ENCODE results near the gene FBXO21. TPM values are rescaled to one million over a fixed set of nuclear protein-coding genes. Genes with fewer than 3 reads are reported as not detected.

Gene FBXO21
- total and polyA plus RNA-seq, 2 of the 4 experiments (the other 2 are of a cell fraction), result 43.6 to 56.6 TPM

DNA sequence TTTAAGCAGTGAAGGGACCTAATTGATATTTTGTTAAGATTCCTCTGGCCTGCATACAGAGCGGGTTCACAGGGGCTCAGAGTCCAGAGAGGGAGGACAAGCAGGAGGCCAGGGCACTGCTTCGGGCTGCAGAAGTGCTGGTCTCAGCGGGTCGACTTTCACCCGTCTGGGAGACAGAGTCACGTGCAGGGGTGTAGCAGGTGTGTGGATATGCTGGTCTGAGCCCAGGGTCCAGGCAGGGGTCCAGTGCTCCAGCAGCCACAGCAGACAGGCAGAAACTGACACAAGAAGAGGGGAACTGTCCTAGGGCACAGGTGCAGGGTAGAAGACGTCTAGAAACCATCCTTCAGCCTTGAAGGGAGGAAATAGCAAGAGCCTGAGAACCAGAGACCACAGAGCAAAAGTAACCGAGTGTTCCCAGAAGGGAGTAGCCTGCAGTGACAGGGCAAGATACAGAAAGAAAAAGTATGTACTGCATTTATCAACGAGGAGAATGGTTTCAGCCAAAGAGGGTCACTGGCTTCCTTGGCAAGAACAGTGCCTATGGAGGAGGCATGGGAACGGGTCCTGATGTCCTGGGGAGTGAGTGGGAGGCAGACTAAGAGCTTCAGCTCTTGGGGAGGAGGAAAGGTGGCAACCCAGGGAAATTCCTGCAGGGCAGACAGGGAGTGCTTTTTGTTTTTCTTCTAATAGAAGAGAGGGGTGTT is 28.7 kb downstream of the FBXO21 start:
- DNase-seq, result no peak
- Histone ChIP-seq H3K14ac (replicated peaks; ENCODE audit: low read depth, low read length) (no peak overlapping the region), H3K23ac (ENCODE audit: low read depth, low read length) (no peak overlapping the region), H3K9me3 (ENCODE audit: control insufficient read depth, insufficient read depth, low read length) (no peaks in the 10 kb centered on the region), H3K27ac (ENCODE audit: insufficient read depth, low read length) (no peak overlapping the region), H3K4me3 (ENCODE audit: insufficient read depth, low read depth, low read length) (no peak overlapping the region), H3K79me1 (ENCODE audit: low read depth in 1 of 2, low read length in 2 of 2) (no peaks in the 10 kb centered on the region), H2BK5ac (ENCODE audit: low read depth, low read length, poor library complexity, severe bottlenecking) (no peak overlapping the region), H4K91ac (ENCODE audit: insufficient read depth, low read depth, low read length) (no peak overlapping the region), H2BK15ac (ENCODE audit: low read depth, low read length) (no peak overlapping the region), H3K56ac (ENCODE audit: extremely low read depth, insufficient read depth, low read length) (no peak overlapping the region), H3K9ac (ENCODE audit: low read depth, low read length) (no peak overlapping the region), H2BK120ac (ENCODE audit: low read depth, low read length) (no peak overlapping the region), H2BK20ac (ENCODE audit: low read depth, low read length) (no peak overlapping the region), H2AFZ (replicated peaks; ENCODE audit: low read length, poor library complexity) (no peak overlapping the region), H3K4me1 (ENCODE audit: control insufficient read depth, insufficient read depth, low read length) (no peaks in the 10 kb centered on the region), H2AK5ac (ENCODE audit: low read depth, low read length) (no peak overlapping the region), H4K20me1 (ENCODE audit: insufficient read depth, low read length) (no peaks in the 10 kb centered on the region), H3K36me3 (ENCODE audit: control insufficient read depth, insufficient read depth, low read length) (peaks cover 60% of the 10 kb centered on the region), H3K9me1 (ENCODE audit: insufficient read depth, low read length) (no peaks in the 10 kb centered on the region; the same call in 1 of the 2 replicates), H4K8ac (ENCODE audit: low read depth in 2 of 2, low read length in 2 of 2) (no peak overlapping the region), H3K4ac (ENCODE audit: low read depth, low read length) (no peak overlapping the region), H3K18ac (ENCODE audit: low read depth, low read length) (no peak overlapping the region), H2AK9ac (replicated peaks; ENCODE audit: low read depth, low read length, poor library complexity) (no peak overlapping the region), H3K27me3 (ENCODE audit: control insufficient read depth, insufficient read depth, low read length) (no peaks in the 10 kb centered on the region), H4K5ac (ENCODE audit: low read depth, low read length) (no peak overlapping the region), H3K4me2 (ENCODE audit: low read depth, low read length) (no peak overlapping the region)
- WGBS, 2 experiments (ENCODE audit: extremely low coverage in 2 of 2, insufficient read length in 1 of 2), result 82% methylated on average over 5 of the region's 10 CpGs; no CpG with 5 or more reads in 1 of the 2 experiments
- no TSS peak for BruUV-seq (replicated peaks)
- dilution Hi-C loops (cut with HindIII; ENCODE audit: low sequenced_read_pairs, unreplicated experiment) (no loop called here), intact Hi-C loops (cut with micrococcal nuclease) (no loop called here), in situ Hi-C loops (cut with MboI; ENCODE audit: low sequenced_read_pairs) (no loop called here)
- POLR2A ChIA-PET (ENCODE audit: unreplicated experiment), result no interaction called here
- ATAC-seq (ENCODE audit: low read depth), result no peak
- TF ChIP-seq ELK1 (IDR thresholded peaks at IDR 0.05; ENCODE audit: borderline replicate concordance, low read depth, low read length) (no peak), POLR2A (IDR thresholded peaks at IDR 0.05; ENCODE audit: low read depth, low read length) (no peak), BHLHE40 (IDR thresholded peaks at IDR 0.05; ENCODE audit: low read depth, low read length) (no peak), FOS (IDR thresholded peaks at IDR 0.05; ENCODE audit: low read depth, low read length) (no peak), RFX5 (IDR thresholded peaks at IDR 0.05; ENCODE audit: low read depth, low read length) (no peak), MAZ (IDR thresholded peaks at IDR 0.05; ENCODE audit: borderline replicate concordance, low read depth, low read length) (no peak), NFE2L2 (IDR thresholded peaks at IDR 0.05; ENCODE audit: low read depth, low read length) (no peak), MAFK (IDR thresholded peaks at IDR 0.05; ENCODE audit: low read depth, low read length) (no peak), CEBPB (IDR thresholded peaks at IDR 0.05; ENCODE audit: low read depth, low read length) (no peak), CHD1 (IDR thresholded peaks at IDR 0.05; ENCODE audit: low read depth, low read length) (no peak), RAD21 (IDR thresholded peaks at IDR 0.05; ENCODE audit: low read length) (no peak), SMC3 (IDR thresholded peaks at IDR 0.05; ENCODE audit: low read depth, low read length) (no peak), RCOR1 (IDR thresholded peaks at IDR 0.05; ENCODE audit: insufficient replicate concordance, low read length) (no peak), MXI1 (IDR thresholded peaks at IDR 0.05; ENCODE audit: borderline replicate concordance, low read depth, low read length) (no peak)
- TF ChIP-seq, protein P1, sequence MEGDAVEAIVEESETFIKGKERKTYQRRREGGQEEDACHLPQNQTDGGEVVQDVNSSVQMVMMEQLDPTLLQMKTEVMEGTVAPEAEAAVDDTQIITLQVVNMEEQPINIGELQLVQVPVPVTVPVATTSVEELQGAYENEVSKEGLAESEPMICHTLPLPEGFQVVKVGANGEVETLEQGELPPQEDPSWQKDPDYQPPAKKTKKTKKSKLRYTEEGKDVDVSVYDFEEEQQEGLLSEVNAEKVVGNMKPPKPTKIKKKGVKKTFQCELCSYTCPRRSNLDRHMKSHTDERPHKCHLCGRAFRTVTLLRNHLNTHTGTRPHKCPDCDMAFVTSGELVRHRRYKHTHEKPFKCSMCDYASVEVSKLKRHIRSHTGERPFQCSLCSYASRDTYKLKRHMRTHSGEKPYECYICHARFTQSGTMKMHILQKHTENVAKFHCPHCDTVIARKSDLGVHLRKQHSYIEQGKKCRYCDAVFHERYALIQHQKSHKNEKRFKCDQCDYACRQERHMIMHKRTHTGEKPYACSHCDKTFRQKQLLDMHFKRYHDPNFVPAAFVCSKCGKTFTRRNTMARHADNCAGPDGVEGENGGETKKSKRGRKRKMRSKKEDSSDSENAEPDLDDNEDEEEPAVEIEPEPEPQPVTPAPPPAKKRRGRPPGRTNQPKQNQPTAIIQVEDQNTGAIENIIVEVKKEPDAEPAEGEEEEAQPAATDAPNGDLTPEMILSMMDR (conservative IDR thresholded peaks at IDR 0.05; ENCODE audit: low read depth, low read length), result no peak
- TF ChIP-seq, protein P2, sequence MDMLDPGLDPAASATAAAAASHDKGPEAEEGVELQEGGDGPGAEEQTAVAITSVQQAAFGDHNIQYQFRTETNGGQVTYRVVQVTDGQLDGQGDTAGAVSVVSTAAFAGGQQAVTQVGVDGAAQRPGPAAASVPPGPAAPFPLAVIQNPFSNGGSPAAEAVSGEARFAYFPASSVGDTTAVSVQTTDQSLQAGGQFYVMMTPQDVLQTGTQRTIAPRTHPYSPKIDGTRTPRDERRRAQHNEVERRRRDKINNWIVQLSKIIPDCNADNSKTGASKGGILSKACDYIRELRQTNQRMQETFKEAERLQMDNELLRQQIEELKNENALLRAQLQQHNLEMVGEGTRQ (IDR thresholded peaks at IDR 0.05; ENCODE audit: low read depth, low read length), result no peak
- CTCF ChIA-PET, result no interaction called here
